HL-60 (cell line): ENCODE data around the gene KRT77.

Source experiments
- CTCF ChIP-seq: IDR thresholded peaks from one replicate; pipeline ENCODE4 v1.5.1; 2011; ENCODE audit warnings: low read length, control low read depth, inconsistent platforms; ENCODE audit not compliant: insufficient read depth
- GABPA ChIP-seq: IDR thresholded peaks from 2 replicates; pipeline ENCODE4 v1.6.1; 2012; ENCODE audit warnings: low read depth
- POLR2AphosphoS5 ChIP-seq: IDR thresholded peaks from 2 replicates; pipeline ENCODE4 v1.6.1; 2012; ENCODE audit warnings: low read depth
- REST ChIP-seq: IDR thresholded peaks from 2 replicates; pipeline ENCODE4 v1.6.1; 2012; ENCODE audit warnings: low read depth; ENCODE audit not compliant: insufficient replicate concordance

- TF ChIP-seq POLR2AphosphoS5 (no peak), CTCF (no peak), GABPA (no peak), REST (no peak)
Measured at GRCh38 chr12:52691076-52691840, 12.1 kb downstream of the KRT77 start.
